Ishikawa (cell line): Measurements from ENCODE around the gene CATSPERZ.

Experiments
- CEBPB ChIP-seq: IDR thresholded peaks from 2 replicates; pipeline ENCODE4 v1.6.1; 2012
- CREB1 ChIP-seq: IDR thresholded peaks from 2 replicates; pipeline ENCODE4 v1.6.1; 2012; ENCODE audit warnings: low read depth
- EGR1 ChIP-seq: IDR thresholded peaks from 2 replicates; pipeline ENCODE4 v1.6.1; 2012
- EP300 ChIP-seq: IDR thresholded peaks from 2 replicates; pipeline ENCODE4 v1.6.1; 2012; ENCODE audit warnings: borderline replicate concordance
- FOXM1 ChIP-seq: IDR thresholded peaks from 2 replicates; pipeline ENCODE4 v1.6.1; 2012; ENCODE audit warnings: low read depth, borderline replicate concordance
- MAX ChIP-seq: IDR thresholded peaks from 2 replicates; pipeline ENCODE4 v1.6.1; 2012
- NFIC ChIP-seq: IDR thresholded peaks from 2 replicates; pipeline ENCODE4 v1.6.1; 2012
- RAD21 ChIP-seq: IDR thresholded peaks from 2 replicates; pipeline ENCODE4 v1.6.1; 2012; ENCODE audit warnings: low read depth
- REST ChIP-seq: IDR thresholded peaks from 2 replicates; pipeline ENCODE4 v1.6.1; 2012; ENCODE audit warnings: low read depth, mild to moderate bottlenecking
- TAF1 ChIP-seq: IDR thresholded peaks from 2 replicates; pipeline ENCODE4 v1.6.1; 2012; ENCODE audit warnings: low read depth, mild to moderate bottlenecking
- TCF12 ChIP-seq: IDR thresholded peaks from 2 replicates; pipeline ENCODE4 v1.6.1; 2012; ENCODE audit warnings: low read depth
- TEAD4 ChIP-seq: IDR thresholded peaks from 2 replicates; pipeline ENCODE4 v1.6.1; 2012
- USF1 ChIP-seq: IDR thresholded peaks from 2 replicates; pipeline ENCODE4 v1.6.1; 2012
- YY1 ChIP-seq: IDR thresholded peaks from 2 replicates; pipeline ENCODE4 v1.6.1; 2012; ENCODE audit warnings: low read depth
- ZBTB7A ChIP-seq: IDR thresholded peaks from 2 replicates; pipeline ENCODE4 v1.6.1; 2012; ENCODE audit warnings: low read depth

The CATSPERZ gene

GRCh38 chr11:64261556-64262080 is 38.5 kb upstream of the CATSPERZ start:
- TF ChIP-seq YY1 = no peak
- TF ChIP-seq CEBPB = no peak
- no peak for TF ChIP-seq EP300
- TF ChIP-seq TEAD4 = no peak
- no peak for TF ChIP-seq NFIC
- TF ChIP-seq USF1 = no peak
- no peak for TF ChIP-seq EGR1
- no peak for TF ChIP-seq REST
- no peak for TF ChIP-seq FOXM1
- TF ChIP-seq RAD21 = no peak
- TF ChIP-seq TAF1 = no peak
- no peak for TF ChIP-seq MAX
- TF ChIP-seq CREB1 = no peak
- no peak for TF ChIP-seq ZBTB7A
- TF ChIP-seq TCF12 = no peak

- TF ChIP-seq ZBTB7A (no peak), TCF12 (no peak), FOXM1 (no peak), USF1 (no peak), RAD21 (no peak), MAX (no peak), NFIC (no peak), EP300 (no peak), EGR1 (no peak), CEBPB (no peak)
Observed at GRCh38 chr11:64262271-64263002, 37.7 kb upstream of the CATSPERZ start.

- no peak for TF ChIP-seq REST
- no peak for TF ChIP-seq CREB1
- no peak for TF ChIP-seq RAD21
- no peak for TF ChIP-seq NFIC
- no peak for TF ChIP-seq TCF12
- TF ChIP-seq ZBTB7A = no peak
- no peak for TF ChIP-seq EP300
- no peak for TF ChIP-seq USF1
- TF ChIP-seq YY1 = no peak
Observed at GRCh38 chr11:64263021-64263946, 36.9 kb upstream of the CATSPERZ start.

GRCh38 chr11:64263947-64264317 is 36.2 kb upstream of the CATSPERZ start:
- no peak for TF ChIP-seq ZBTB7A
- no peak for TF ChIP-seq NFIC
- TF ChIP-seq TEAD4 = no peak
- TF ChIP-seq USF1 = no peak
- no peak for TF ChIP-seq MAX
- no peak for TF ChIP-seq FOXM1
- no peak for TF ChIP-seq YY1
- no peak for TF ChIP-seq CREB1
- no peak for TF ChIP-seq TCF12
- no peak for TF ChIP-seq REST
- no peak for TF ChIP-seq TAF1
- TF ChIP-seq EP300 = no peak
- no peak for TF ChIP-seq CEBPB
- no peak for TF ChIP-seq RAD21
- no peak for TF ChIP-seq EGR1
